Stimulated activated CD4-positive, alpha-beta T cell treated with anti-CD3 and anti-CD28 coated beads, Interleukin-4, amount 100 ng/mL, for 4 hours (primary cell): Measurements from ENCODE around the gene TRAF7.

Experiments used
- DNase-seq, 2 experiments: peaks; one replicate each; pipeline ENCODE4 v3.0.0-alpha.2; 2020

Gene TRAF7

GRCh38 chr16:2226245-2226793, 70.7 kb downstream of the TRAF7 start:
- no peak for DNase-seq

GRCh38 chr16:2226918-2227317, 71.3 kb downstream of the TRAF7 start:
- no peak for DNase-seq
